Keratinocyte (primary cell): ENCODE data around the gene VCL.

ENCODE experiments used
- CTCF ChIP-seq, 3 experiments: IDR thresholded peaks in 1 of 3; conservative IDR thresholded peaks in 1 of 3; optimal IDR thresholded peaks in 1 of 3; 2 replicates in 2 of 3; 3 replicates in 1 of 3; pipeline versions ENCODE3 to v1.5.1; 2011; ENCODE audit warnings: low read length in 3 of 3, mild to moderate bottlenecking in 3 of 3, moderate library complexity in 2 of 3, control low read depth in 1 of 3, inconsistent platforms in 1 of 3; ENCODE audit not compliant: insufficient read depth in 2 of 3; ENCODE audit errors: extremely low read depth in 1 of 3
- EZH2 ChIP-seq: IDR thresholded peaks from one replicate; pipeline ENCODE4 v1.6.1; 2012; ENCODE audit warnings: inconsistent platforms, mild to moderate bottlenecking, low read length, moderate library complexity

GRCh38 chr10:74118804-74119203 is 120.9 kb downstream of the VCL start:
- TF ChIP-seq EZH2, result no peak
- TF ChIP-seq CTCF (optimal IDR thresholded peaks at IDR 0.05 in 1 of 3, IDR thresholded peaks at IDR 0.05 in 1 of 3, conservative IDR thresholded peaks at IDR 0.05 in 1 of 3; ENCODE audit: extremely low read depth in 1 of 3, insufficient read depth in 2 of 3, low read length in 3 of 3), result no peak
